Activated T-cell treated with anti-CD3 and anti-CD28 coated beads, Interleukin-2, amount 50 U/mL, for 72 hours (primary cell): ENCODE measurements around the gene GARIN5B. TPM values are rescaled to one million over a fixed set of nuclear protein-coding genes. Genes with fewer than 3 reads are reported as not detected.

Experiments
- ATAC-seq, 2 donors: fragments of 150-1000 bp; cut with Tn5 transposase; replicated peaks in 1 of 2; 2 replicates each; pipeline ENCODE4 v1.10.0; 2021; ENCODE audit warnings: moderate library complexity in 2 of 2, mild to moderate bottlenecking in 1 of 2
- DNase-seq, 2 donors: peaks; one replicate each; pipeline ENCODE4 v3.0.0; 2021 to 2022; ENCODE audit warnings: mixed read lengths in 1 of 2
- H3K27ac Mint-ChIP-seq: one replicate; pipeline ENCODE4 v1.8.0; 2022; ENCODE audit warnings: mild to moderate bottlenecking, moderate library complexity, mixed read lengths
- H3K27me3 Mint-ChIP-seq: one replicate; pipeline ENCODE4 v1.8.0; 2022; ENCODE audit warnings: low read depth, mixed read lengths
- H3K36me3 Mint-ChIP-seq, 2 donors: one replicate each; pipeline ENCODE4 v1.8.0; 2022; ENCODE audit warnings: mixed read lengths in 2 of 2, mild to moderate bottlenecking in 1 of 2; ENCODE audit not compliant: insufficient read depth in 2 of 2
- H3K4me1 Mint-ChIP-seq: one replicate; pipeline ENCODE4 v1.8.0; 2022; ENCODE audit warnings: low read depth, mixed read lengths
- H3K4me3 Mint-ChIP-seq, 2 donors: one replicate each; pipeline ENCODE4 v1.8.0; 2022; ENCODE audit warnings: mild to moderate bottlenecking in 2 of 2, mixed read lengths in 2 of 2, moderate library complexity in 2 of 2
- H3K9me3 Mint-ChIP-seq, 2 donors: one replicate each; pipeline ENCODE4 v1.8.0; 2022; ENCODE audit warnings: mixed read lengths in 2 of 2
- total RNA-seq, 2 donors: library from RNA; stranded (reverse); gene quantifications; one replicate each; pipeline ENCODE4 v1.2.3, GENCODE V29; 2022

Gene GARIN5B
- total RNA-seq, 2 donors from 2014 or later: 0.07 TPM; not detected in 1

DNA sequence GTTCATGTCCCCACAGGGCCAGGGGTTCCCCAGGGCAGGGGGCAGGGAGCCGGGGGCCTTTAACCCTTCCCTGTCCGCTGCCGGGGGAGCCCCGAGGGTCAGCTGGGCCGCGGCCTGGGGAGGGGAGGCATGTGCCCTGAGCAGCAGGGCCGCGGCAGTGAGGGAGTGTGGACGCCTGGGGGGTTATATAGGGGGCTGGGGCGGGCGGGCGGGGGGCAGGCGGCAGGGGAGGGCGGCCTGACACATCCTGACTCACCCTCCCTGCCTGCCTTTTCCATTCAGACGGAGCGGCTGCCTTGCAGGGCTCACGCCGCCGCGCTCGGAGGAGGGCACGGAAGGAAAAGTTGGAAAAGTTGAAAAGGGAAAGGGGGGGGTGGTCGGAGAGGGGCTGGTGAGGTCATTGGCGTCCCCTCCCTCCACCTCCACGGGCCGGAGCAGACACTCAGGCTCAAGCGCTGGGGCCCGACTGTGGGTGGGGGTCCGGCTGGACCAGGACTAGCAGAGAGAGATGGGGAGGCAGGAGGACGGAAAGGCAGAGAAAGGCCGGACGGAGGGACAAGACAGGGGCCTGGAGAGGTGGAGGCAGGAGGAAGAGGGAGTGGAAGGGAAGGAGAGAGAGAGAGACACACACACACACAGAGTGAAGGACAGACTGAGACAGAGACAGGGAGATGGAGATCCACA is 7.4 kb upstream of the GARIN5B start, which contains the start of gene IL11:
IL11 (minus strand) TSS at position 159 of the 684 bp plus-strand sequence; CDS start at position 6, 153 bp downstream.
- peak; percentile 5 to 8 for ATAC-seq
- Mint-ChIP-seq H3K9me3 (no peaks in the 10 kb centered on the region), H3K4me3 (peak within 1 kb of the TSS; percentile 83 to 90), H3K27me3 (peaks cover 36% of the 10 kb centered on the region), H3K27ac (no peak within 1 kb of the TSS), H3K4me1 (peaks cover 19% of the 10 kb centered on the region), H3K36me3 (peaks cover 4 to 6% of the 10 kb centered on the region in 2 donors)
- no peak for DNase-seq

DNA sequence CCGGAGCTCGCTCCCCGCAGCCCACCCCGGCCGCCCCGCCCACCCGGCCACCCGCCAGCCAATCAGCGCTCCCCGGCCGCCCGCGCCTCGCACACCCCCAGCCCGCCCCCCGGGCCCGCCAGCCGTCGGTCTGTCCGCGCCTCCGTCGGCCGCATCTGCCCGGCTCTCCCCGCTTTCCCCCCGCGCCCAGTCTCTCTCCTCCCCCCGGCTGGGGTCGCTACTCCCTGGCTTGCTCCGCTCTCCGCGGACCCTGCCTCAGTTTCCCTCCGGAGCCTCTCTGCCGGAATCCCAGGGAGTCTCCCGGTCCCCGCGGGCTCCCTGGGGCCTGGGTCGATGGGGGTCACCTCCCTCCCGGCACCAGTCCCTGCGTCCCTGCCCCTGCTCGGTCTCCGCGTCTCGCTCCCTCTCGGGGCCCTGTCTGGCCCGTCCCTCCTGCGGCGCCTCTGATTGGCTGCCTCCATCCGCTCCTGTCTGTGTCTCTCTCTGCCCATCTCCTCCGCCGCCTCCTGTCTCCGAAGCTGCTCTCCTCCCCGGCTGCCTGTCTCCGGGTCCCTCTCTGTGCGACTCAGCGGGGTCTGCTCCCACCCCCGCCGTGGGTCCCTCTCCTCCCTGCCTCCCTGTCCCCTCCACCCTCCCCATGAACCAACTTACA is 6.7 kb upstream of the GARIN5B start:
- Mint-ChIP-seq H3K9me3 (no peaks in the 10 kb centered on the region), H3K4me1 (peaks cover 19% of the 10 kb centered on the region), H3K27ac (no peak overlapping the region), H3K27me3 (peaks cover 36% of the 10 kb centered on the region), H3K36me3 (peaks cover 4 to 6% of the 10 kb centered on the region in 2 donors), H3K4me3 (peak overlapping the region; percentile 83 to 90)
- ATAC-seq (peak; percentile 55 to 56), DNase-seq (peak; percentile 49 to 63)

DNA sequence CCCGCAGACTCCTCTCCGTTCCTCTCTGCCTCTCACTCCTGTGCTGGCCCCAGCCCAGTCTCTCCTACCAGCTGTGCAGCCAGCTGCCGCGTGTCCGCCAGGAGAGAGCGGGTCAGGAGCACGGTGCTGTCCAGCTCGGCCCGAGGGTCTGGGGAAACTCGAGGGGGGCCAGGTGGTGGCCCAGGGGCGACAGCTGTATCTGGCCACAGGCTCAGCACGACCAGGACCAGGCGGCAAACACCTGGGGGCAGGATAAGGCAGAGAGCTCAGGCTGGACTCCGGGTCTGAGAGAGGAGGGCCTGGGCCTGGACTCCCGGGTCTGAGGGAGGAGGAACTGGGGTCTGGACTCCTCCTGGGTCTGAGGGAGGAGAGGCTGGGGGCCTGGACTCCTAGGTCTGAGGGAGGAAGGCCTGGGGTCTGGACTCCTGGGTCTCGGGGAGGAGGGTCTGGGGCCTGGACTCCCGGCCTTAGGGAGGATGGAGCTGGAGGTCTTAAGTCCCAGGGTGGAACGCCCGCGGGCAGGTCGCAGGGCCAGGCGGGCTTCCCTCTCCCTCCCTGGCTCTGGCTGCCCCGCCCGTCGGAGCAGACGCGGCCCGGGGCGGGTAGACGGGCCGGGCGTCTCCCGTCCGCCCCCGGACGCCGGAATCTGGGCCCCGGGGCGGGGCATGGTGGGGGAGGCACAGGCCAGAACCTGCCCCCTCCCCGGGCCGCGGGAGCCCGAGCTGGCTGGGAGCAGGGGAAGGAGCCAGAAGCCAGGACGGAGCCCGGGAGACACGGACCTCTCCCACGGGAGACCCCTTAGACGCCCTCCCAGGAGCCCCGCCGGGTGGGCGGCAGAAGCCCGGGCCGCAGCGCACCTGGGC is 5.9 kb upstream of the GARIN5B start:
- Mint-ChIP-seq H3K27me3 (peaks cover 34% of the 10 kb centered on the region), H3K9me3 (no peaks in the 10 kb centered on the region), H3K27ac (no peak overlapping the region), H3K4me3 (peak overlapping the region; percentile 36 to 61), H3K4me1 (peaks cover 19% of the 10 kb centered on the region), H3K36me3 (peaks cover 4 to 6% of the 10 kb centered on the region in 2 donors)
- ATAC-seq (peak; percentile 39 to 48), DNase-seq (peak; percentile 53 to 57)

DNA sequence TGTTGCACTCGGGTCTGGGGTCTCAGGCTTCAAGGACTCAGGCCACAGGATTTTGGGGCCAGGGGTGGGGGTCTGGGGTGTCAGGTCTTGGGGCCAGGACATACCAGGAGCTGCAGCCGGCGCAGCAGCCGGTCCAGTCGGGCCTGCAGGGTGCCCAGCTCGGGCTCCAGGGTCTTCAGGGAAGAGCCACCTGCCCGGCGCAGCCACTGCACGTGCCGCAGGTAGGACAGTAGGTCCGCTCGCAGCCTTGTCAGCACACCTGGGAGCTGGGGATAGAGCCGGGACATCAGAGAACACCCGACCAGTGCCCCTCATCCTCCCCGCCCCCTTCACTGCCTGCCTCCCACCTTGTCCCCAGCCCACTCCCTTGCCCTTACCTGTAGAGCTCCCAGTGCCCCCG is 5.0 kb upstream of the GARIN5B start:
- no peak for DNase-seq
- no peaks in the 10 kb centered on the region for H3K9me3 Mint-ChIP-seq
- H3K4me1 Mint-ChIP-seq: peaks cover 14% of the 10 kb centered on the region
- peaks cover 4 to 6% of the 10 kb centered on the region in 2 donors for H3K36me3 Mint-ChIP-seq
- no peak for ATAC-seq
- no peak overlapping the region for H3K27ac Mint-ChIP-seq
- H3K4me3 Mint-ChIP-seq: no peak overlapping the region
- H3K27me3 Mint-ChIP-seq: peaks cover 28% of the 10 kb centered on the region

DNA sequence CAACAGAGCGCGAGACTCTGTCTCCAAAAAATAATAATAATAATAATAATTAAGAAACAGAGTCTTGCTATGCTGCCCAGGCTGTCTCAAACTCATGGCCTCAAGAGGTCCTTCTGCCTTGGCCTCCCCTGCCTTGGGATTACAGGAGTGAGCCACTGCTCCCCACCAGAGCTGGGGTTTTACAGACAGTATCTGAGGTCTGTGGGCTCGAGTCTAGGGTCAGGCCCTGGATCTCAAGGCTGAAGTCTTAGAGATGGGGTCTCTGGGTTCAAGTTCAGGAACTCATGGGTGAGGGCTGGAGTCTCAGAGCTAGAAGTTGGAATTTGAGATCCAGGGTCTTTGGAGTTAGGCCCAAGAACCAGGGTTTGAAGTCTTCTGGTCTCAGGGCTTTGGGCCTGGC is 3.7 kb upstream of the GARIN5B start:
- Mint-ChIP-seq H3K27ac (no peak overlapping the region), H3K4me1 (peaks cover 8% of the 10 kb centered on the region), H3K27me3 (peaks cover 22% of the 10 kb centered on the region), H3K4me3 (no peak overlapping the region), H3K36me3 (peaks cover 4 to 6% of the 10 kb centered on the region in 2 donors), H3K9me3 (no peaks in the 10 kb centered on the region)
- no peak for DNase-seq
- no peak for ATAC-seq

DNA sequence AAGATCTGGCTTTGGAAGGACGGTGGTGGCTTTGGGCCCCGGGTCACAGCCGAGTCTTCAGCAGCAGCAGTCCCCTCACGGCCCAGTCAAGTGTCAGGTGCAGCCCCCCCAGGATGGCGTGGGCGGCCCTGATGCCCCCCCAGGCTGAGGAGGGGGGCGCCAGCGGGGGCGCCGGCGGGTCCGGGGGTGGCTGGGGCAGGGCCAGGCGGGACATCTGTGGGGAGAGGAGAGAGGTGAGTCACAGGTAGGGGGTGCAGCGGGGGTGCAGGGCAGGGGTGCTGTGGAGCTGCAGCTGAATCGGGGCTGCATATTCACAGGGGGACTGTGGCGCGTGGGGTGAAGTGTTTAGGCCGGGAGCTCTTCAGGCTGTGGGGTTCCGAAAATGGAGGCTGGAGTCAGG is 2.9 kb upstream of the GARIN5B start:
- peaks cover 14% of the 10 kb centered on the region for H3K27me3 Mint-ChIP-seq
- ATAC-seq (no peak), DNase-seq (no peak)
- no peak overlapping the region for H3K27ac Mint-ChIP-seq
- H3K4me3 Mint-ChIP-seq: no peak overlapping the region
- peaks cover 4% of the 10 kb centered on the region in 2 donors for H3K36me3 Mint-ChIP-seq
- no peaks in the 10 kb centered on the region for H3K9me3 Mint-ChIP-seq
- peaks cover 6% of the 10 kb centered on the region for H3K4me1 Mint-ChIP-seq

DNA sequence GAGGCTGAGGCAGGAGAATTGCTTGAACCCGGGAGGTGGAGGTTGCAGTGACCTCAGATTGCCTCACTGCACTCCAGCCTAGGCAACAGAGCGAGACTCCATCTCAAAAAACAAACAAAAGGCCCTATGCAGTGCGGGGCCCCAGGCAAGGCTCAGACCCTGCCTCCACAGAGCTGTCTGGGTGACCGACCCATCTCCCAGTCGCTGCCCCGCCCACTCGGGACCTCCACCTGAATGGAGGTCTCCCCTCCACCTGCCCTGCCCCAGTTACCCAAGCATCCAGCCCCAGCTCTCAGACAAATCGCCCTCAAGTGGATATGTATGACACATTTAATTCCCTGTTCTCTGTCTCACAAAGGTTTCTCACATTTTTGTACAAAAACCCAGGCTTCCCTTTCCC is 2.2 kb upstream of the GARIN5B start:
- no peaks in the 10 kb centered on the region for H3K4me1 Mint-ChIP-seq
- no peak overlapping the region for H3K4me3 Mint-ChIP-seq
- peaks cover 7% of the 10 kb centered on the region for H3K27me3 Mint-ChIP-seq
- peaks cover 2% of the 10 kb centered on the region in 2 donors for H3K36me3 Mint-ChIP-seq
- H3K9me3 Mint-ChIP-seq: no peaks in the 10 kb centered on the region
- ATAC-seq (no peak), DNase-seq (no peak)
- H3K27ac Mint-ChIP-seq: no peak overlapping the region

DNA sequence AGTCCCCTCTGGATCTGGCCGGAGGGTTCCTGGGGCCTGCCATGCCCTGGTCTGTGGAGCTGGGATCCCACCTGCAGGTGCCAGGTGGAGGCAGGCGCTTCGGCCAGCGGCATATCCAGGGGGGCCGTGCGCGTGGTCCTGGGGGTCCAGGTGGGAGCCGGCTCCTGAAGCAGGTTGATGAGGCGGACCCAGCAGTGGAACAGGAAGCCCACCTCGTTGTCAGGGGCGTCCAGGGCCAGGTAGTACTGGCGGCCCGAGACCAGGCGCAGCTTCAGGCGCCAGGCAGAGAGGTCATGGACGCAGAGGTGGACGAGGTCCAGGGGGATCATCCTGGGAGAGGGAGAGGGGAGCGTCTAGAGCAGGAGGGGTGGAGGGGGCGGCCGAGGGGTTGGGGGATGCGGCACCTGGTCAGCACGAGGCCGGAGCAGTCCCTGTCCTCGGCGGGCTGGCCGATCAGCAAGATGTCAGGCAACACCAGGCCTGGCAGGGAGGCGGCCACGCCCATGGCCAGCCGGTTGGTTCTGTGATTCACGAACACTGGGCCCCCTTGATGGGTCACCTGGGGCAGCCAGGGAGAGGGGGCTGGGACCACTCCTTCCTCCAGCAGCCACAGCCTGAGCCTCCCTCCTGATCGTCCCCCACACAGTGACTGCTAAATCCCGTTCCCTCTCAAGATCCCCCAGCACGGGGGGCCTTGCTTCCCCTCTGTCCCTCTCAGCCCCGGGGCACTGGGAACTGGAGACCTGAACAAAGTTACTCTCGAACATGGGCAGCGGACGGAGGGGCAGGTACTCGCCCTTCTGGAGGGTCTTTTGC is 678 bp downstream of the GARIN5B start:
- Mint-ChIP-seq H3K36me3 (no peaks in the 10 kb centered on the region), H3K27ac (no peak overlapping the region), H3K4me1 (no peaks in the 10 kb centered on the region), H3K27me3 (peaks cover 2% of the 10 kb centered on the region), H3K9me3 (no peaks in the 10 kb centered on the region), H3K4me3 (no peak overlapping the region)
- ATAC-seq: no peak
- DNase-seq: no peak

DNA sequence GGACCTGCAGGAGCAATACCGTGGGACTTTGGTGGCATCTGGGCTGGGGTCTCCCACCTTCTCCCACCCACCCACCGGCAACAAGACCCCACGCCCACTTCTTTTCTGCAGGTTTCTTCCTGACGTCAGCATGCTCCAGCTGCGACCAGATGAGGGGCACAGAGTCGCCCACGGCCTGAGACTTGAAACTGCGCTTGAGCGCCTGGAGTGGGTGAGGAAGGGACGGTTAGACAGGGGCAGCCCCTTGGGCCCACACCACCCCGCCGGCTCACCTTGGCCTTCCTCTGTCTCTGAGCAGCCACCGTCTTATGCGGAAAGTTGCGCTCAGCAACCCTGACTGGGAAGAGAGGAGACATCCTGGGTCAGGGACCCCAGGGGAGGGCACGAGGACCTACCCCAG is 2.2 kb downstream of the GARIN5B start:
- Mint-ChIP-seq H3K36me3 (no peaks in the 10 kb centered on the region), H3K4me1 (no peaks in the 10 kb centered on the region), H3K9me3 (no peaks in the 10 kb centered on the region), H3K27me3 (peaks cover 13% of the 10 kb centered on the region), H3K4me3 (no peak overlapping the region), H3K27ac (no peak overlapping the region)
- no peak for ATAC-seq
- no peak for DNase-seq

DNA sequence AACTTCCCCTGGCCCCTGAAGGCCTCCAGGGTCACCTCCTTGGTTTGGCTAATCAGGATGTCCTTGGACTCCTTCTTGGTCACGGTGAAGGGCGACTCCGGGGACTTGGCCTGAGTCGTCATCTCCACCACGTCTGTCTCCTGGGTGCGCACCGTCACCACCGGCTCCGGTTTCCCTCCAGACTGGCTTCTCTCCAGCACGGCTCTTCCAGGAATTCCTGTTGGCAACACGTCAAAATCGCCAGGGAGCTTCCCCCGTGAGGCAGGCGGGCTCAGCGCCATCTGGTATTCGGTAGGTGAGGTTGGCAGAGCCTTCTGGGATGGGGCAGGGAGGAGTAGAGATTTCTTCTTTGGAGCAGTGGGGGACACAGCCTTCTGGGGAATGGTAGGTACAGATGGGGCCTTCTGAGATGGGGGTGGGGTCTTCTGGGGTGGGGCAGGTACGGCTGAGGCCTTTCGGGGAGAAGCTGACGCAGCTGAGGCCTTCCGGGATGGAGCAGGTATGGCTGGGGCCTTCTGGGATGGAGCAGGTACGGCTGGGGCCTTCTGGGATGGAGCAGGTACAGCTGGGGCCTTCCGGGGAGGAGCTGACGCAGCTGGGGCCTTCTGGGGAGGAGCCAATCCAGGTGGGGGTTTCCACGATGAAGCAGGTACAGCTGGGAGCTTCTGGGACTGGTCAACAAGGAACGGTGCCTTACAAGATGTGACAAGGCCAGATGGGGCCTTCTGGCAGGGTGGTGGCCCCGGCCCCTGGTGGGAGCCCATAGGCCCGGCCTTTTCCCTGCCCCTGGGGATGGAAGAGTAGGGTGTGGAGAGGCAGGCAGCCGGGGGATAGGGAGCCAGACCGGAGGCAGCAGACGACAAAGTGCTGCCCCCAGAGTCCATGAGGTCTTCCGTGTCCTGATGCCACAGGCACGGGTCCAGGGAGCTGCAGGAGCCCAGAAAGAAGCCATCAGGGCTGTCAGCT is 3.8 kb downstream of the GARIN5B start:
- ATAC-seq (no peak), DNase-seq (no peak)
- Mint-ChIP-seq H3K4me3 (no peak overlapping the region), H3K9me3 (no peaks in the 10 kb centered on the region), H3K27me3 (peaks cover 21% of the 10 kb centered on the region), H3K4me1 (no peaks in the 10 kb centered on the region), H3K27ac (peak overlapping the region; percentile 28), H3K36me3 (no peaks in the 10 kb centered on the region)

DNA sequence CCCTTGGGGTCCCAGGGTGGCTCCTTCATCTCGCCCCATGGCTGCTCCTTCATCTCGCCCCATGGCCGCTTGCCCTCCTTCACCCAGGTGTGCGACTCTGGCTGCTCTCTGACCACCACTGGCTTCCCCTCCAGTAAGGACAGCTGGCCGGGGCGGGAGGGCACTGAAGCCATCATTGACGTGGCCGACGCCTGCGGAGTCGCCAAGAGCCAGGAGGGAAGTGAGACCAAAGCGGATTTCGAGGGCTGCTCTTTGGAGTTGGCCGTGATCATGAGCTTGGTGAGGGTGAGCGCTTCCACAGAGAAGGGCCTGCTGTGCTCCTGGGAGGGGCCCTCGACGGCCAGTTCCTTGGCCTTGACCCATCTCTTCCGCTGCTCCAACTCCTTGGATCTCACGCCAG is 4.6 kb downstream of the GARIN5B start:
- Mint-ChIP-seq H3K4me3 (no peak overlapping the region), H3K27ac (no peak overlapping the region), H3K4me1 (peaks cover 7% of the 10 kb centered on the region), H3K9me3 (no peaks in the 10 kb centered on the region), H3K27me3 (peaks cover 21% of the 10 kb centered on the region), H3K36me3 (no peaks in the 10 kb centered on the region)
- DNase-seq: no peak
- no peak for ATAC-seq
